Lower lobe of right lung (tissue), 2 donors: ENCODE measurements around the gene SMCHD1. TPM values are rescaled to one million over a fixed set of nuclear protein-coding genes. Genes with fewer than 3 reads are reported as not detected.

Experiments used
- ATAC-seq, 2 donors: fragments of 200-7000 bp; cut with Tn5 transposase; one replicate each; pipeline ENCODE4 v1.9.1; 2020 to 2022; ENCODE audit warnings: mild to moderate bottlenecking in 2 of 2, moderate library complexity in 2 of 2
- DNase-seq: peaks from one replicate; pipeline ENCODE4 v3.0.0-alpha.2; 2020
- H3K27ac ChIP-seq: fragments of 200-600 bp; one replicate; pipeline ENCODE4 v1.8.0; 2022
- H3K27me3 ChIP-seq: fragments of 200-600 bp; one replicate; pipeline ENCODE4 v1.8.0; 2022; ENCODE audit warnings: low read depth
- H3K36me3 ChIP-seq: fragments of 200-600 bp; one replicate; pipeline ENCODE4 v1.8.0; 2022; ENCODE audit warnings: mild to moderate bottlenecking
- H3K4me1 ChIP-seq: fragments of 200-600 bp; one replicate; pipeline ENCODE4 v1.8.0; 2022
- H3K4me3 ChIP-seq: fragments of 200-600 bp; one replicate; pipeline ENCODE4 v1.8.0; 2022; ENCODE audit warnings: mild to moderate bottlenecking
- H3K9me3 ChIP-seq: fragments of 200-600 bp; one replicate; pipeline ENCODE4 v1.8.0; 2022
- CTCF ChIP-seq: fragments of 200-600 bp; IDR thresholded peaks from one replicate; pipeline ENCODE4 v1.8.0; 2022; ENCODE audit warnings: antibody characterized with exemption, mild to moderate bottlenecking
- intact Hi-C: fragments of 100-400 bp; cut with DNase I; formaldehyde crosslinking; loops from one replicate; pipeline ENCODE4 v1.11.0; 2022
- total RNA-seq: library from RNA; stranded (reverse); fragmentation: NEBNext Ultra II Directional; extraction: Animal tissue kit (Norgen Biotek cat#: 25700); gene quantifications from one replicate; pipeline ENCODE4 v1.2.1, GENCODE V29; 2021
- donor health status: DM: no; HTN: yes; CAD: no; lungs with severe emphysema.

Gene SMCHD1
- total RNA-seq, 1 donor from 2014 or later, result 55.9 TPM

- ATAC-seq (no peak), DNase-seq (no peak)
- H3K27me3 ChIP-seq, result no peaks in the 10 kb centered on the region
- H3K4me3 ChIP-seq, result no peak overlapping the region
- H3K9me3 ChIP-seq, result no peaks in the 10 kb centered on the region
- peaks cover 24% of the 10 kb centered on the region for H3K4me1 ChIP-seq
- TF ChIP-seq CTCF, result no peak
- H3K27ac ChIP-seq, result peak overlapping the region; percentile 87
- no peaks in the 10 kb centered on the region for H3K36me3 ChIP-seq
- intact Hi-C loops, result no loop called here
These were observed 19.9 kb upstream of the SMCHD1 start for GRCh38 chr18:2635586-2635985.

GRCh38 chr18:2636126-2636631 is 19.3 kb upstream of the SMCHD1 start:
- Histone ChIP-seq H3K9me3 (no peaks in the 10 kb centered on the region), H3K36me3 (no peaks in the 10 kb centered on the region), H3K4me3 (peak overlapping the region; percentile 17), H3K4me1 (peaks cover 28% of the 10 kb centered on the region), H3K27me3 (no peaks in the 10 kb centered on the region), H3K27ac (peak overlapping the region; percentile 87)
- no peak for TF ChIP-seq CTCF
- intact Hi-C loops, result no loop called here
- ATAC-seq (peak; percentile 24 to 27), DNase-seq (no peak)

GRCh38 chr18:2641638-2642037 is 13.9 kb upstream of the SMCHD1 start:
- Histone ChIP-seq H3K4me1 (peaks cover 17% of the 10 kb centered on the region), H3K4me3 (peak overlapping the region; percentile 22), H3K36me3 (no peaks in the 10 kb centered on the region), H3K9me3 (no peaks in the 10 kb centered on the region), H3K27me3 (no peaks in the 10 kb centered on the region), H3K27ac (peak overlapping the region; percentile 42)
- no peak for TF ChIP-seq CTCF
- intact Hi-C loops, result no loop called here
- peak; percentile 56 to 69 for ATAC-seq
- no peak for DNase-seq

- no peak for ATAC-seq
- intact Hi-C loops, result no loop called here
- DNase-seq, result no peak
- H3K27ac ChIP-seq, result no peak overlapping the region
- H3K36me3 ChIP-seq, result no peaks in the 10 kb centered on the region
- TF ChIP-seq CTCF, result no peak
- peaks cover 9% of the 10 kb centered on the region for H3K4me1 ChIP-seq
- no peak overlapping the region for H3K4me3 ChIP-seq
- H3K9me3 ChIP-seq, result no peaks in the 10 kb centered on the region
- no peaks in the 10 kb centered on the region for H3K27me3 ChIP-seq
These were observed 12.8 kb upstream of the SMCHD1 start for GRCh38 chr18:2642771-2643170.

GRCh38 chr18:2644535-2644934 is 11.0 kb upstream of the SMCHD1 start:
- intact Hi-C loops, result no loop called here
- no peak for ATAC-seq

More at GRCh38 chr18:2644535-2644934, 11.0 kb upstream of the SMCHD1 start:
- Histone ChIP-seq H3K4me3 (no peak overlapping the region), H3K9me3 (no peaks in the 10 kb centered on the region), H3K36me3 (no peaks in the 10 kb centered on the region), H3K27ac (no peak overlapping the region), H3K27me3 (no peaks in the 10 kb centered on the region), H3K4me1 (peaks cover 8% of the 10 kb centered on the region)
- DNase-seq, result no peak
- TF ChIP-seq CTCF, result no peak
